OCI-LY7 (cell line): ENCODE results near the gene NCBP2. TPM values are rescaled to one million over a fixed set of nuclear protein-coding genes. Genes with fewer than 3 reads are reported as not detected.

Experiments used
- BruUV-seq: library from RNA; stranded (reverse); fragments of 400-500 nt; replicated peaks from 2 replicates; lab custom pipeline; 2021; lab: Mats Ljungman, UMichigan
- CTCF ChIA-PET: fragments of 300-600 bp; sonication (Branson Sonifier 250); formaldehyde crosslinking; loops from one replicate; lab custom pipeline; 2022; ENCODE audit warnings: antibody characterized with exemption; ENCODE audit not compliant: unreplicated experiment; lab: Charles Lee
- POLR2A ChIA-PET: fragments of 300-600 bp; sonication (Branson Sonifier 250); formaldehyde crosslinking; loops from one replicate; lab custom pipeline; 2022; ENCODE audit warnings: antibody characterized with exemption; lab: Charles Lee
- DNase-seq: peaks from one replicate; pipeline ENCODE4 v3.0.0-alpha.2; 2015; ENCODE audit warnings: low spot score
- H2AFZ ChIP-seq: fragments of 200-600 bp; sonication (generic), shearing (Covaris generic); 2 replicates; pipeline ENCODE4 v1.6.1; 2014; ENCODE audit warnings: mild to moderate bottlenecking, antibody characterized with exemption, low read length, moderate library complexity
- H3K27ac ChIP-seq: fragments of 200-600 bp; sonication (generic); 2 replicates; pipeline ENCODE4 v1.5.1; 2014; ENCODE audit warnings: mixed run types, low read depth, mild to moderate bottlenecking, moderate library complexity, low read length, inconsistent platforms; ENCODE audit not compliant: poor library complexity, severe bottlenecking
- H3K36me3 ChIP-seq: fragments of 200-600 bp; sonication (generic); 2 replicates; pipeline ENCODE4 v1.6.1; 2014; ENCODE audit warnings: mild to moderate bottlenecking, antibody characterized with exemption, low read length, moderate library complexity, mixed read lengths; ENCODE audit not compliant: insufficient read depth
- H3K4me1 ChIP-seq: fragments of 200-600 bp; sonication (generic); 2 replicates; pipeline ENCODE4 v1.5.1; 2014; ENCODE audit warnings: mild to moderate bottlenecking, low read length; ENCODE audit not compliant: insufficient read depth, poor library complexity, severe bottlenecking
- H3K4me2 ChIP-seq: fragments of 200-600 bp; sonication (generic); 2 replicates; pipeline ENCODE4 v1.6.1; 2014; ENCODE audit warnings: mild to moderate bottlenecking, low read length
- H3K4me3 ChIP-seq: fragments of 200-600 bp; sonication (generic); 2 replicates; pipeline ENCODE4 v1.5.1; 2014; ENCODE audit warnings: mild to moderate bottlenecking, low read depth, low read length; ENCODE audit not compliant: poor library complexity, severe bottlenecking
- H3K79me2 ChIP-seq: fragments of 200-600 bp; sonication (generic); 2 replicates; pipeline ENCODE4 v1.6.1; 2016; ENCODE audit warnings: low read depth, mild to moderate bottlenecking, low read length, moderate library complexity, mixed read lengths; ENCODE audit not compliant: insufficient read depth
- H3K9me2 ChIP-seq: fragments of 200-600 bp; sonication (generic); 2 replicates; pipeline ENCODE4 v1.6.1; 2016; ENCODE audit warnings: mild to moderate bottlenecking, low read length, mixed read lengths; ENCODE audit not compliant: insufficient read depth
- H3K9me3 ChIP-seq: fragments of 200-600 bp; sonication (generic); 2 replicates; pipeline ENCODE4 v1.6.1; 2014; ENCODE audit warnings: mild to moderate bottlenecking, mixed run types, low read length, mixed read lengths
- H4K20me1 ChIP-seq: fragments of 200-600 bp; sonication (generic); 2 replicates; pipeline ENCODE4 v1.6.1; 2014; ENCODE audit warnings: mild to moderate bottlenecking, antibody characterized with exemption, low read length, moderate library complexity, mixed read lengths; ENCODE audit not compliant: insufficient read depth
- EZH2phosphoT487 ChIP-seq: fragments of 200-600 bp; sonication (generic); IDR thresholded peaks from 2 replicates; pipeline ENCODE4 v1.6.1; 2018; ENCODE audit warnings: low read depth, borderline replicate concordance, mild to moderate bottlenecking, mixed run types, antibody characterized with exemption, low read length, moderate library complexity, mixed read lengths
- intact Hi-C: fragments of 100-400 bp; cut with micrococcal nuclease; formaldehyde crosslinking; loops from one replicate; pipeline ENCODE4 v1.10.0; 2022; ENCODE audit not compliant: unreplicated experiment
- total RNA-seq, 2 experiments: library from RNA; depleted of rRNA in 1 of 2; stranded (reverse); fragments of >200 nt in 1 of 2; shearing (Covaris generic) in 1 of 2; gene quantifications; 2 replicates each; pipeline ENCODE4 v1.2.3, GENCODE V29; 2014 to 2022
- TF ChIP-seq, protein P1 (sequence below): fragments of 200-600 bp; sonication (generic); conservative IDR thresholded peaks from 2 replicates; pipeline ENCODE4 v1.5.1; 2014; ENCODE audit warnings: mild to moderate bottlenecking, antibody characterized with exemption, low read length, moderate library complexity, mixed read lengths

The NCBP2 gene
- total RNA-seq, 2 experiments from 2014 or later: 46.4 to 73.6 TPM

DNA sequence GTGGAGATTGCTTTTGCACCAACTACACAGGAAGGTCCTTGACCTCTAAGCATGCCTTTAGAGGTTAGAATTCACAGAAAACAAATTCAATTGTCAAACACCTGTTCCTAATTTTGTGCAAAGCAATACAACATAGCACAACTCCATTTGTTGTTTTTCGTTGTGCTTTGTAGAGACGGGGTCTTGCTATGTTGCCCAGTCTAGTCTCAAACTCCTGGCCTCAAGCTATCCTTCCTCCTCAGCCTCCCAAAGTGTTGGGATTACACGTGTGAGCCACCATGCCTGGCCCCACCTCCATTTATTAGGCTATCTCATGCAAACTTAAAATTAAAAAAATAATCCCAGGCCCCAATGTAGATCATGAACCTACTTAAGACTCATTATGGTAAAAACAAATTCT is 6.0 kb downstream of the NCBP2 start:
- intact Hi-C loops: no loop called here
- no peak for DNase-seq
- TF ChIP-seq, protein P1, sequence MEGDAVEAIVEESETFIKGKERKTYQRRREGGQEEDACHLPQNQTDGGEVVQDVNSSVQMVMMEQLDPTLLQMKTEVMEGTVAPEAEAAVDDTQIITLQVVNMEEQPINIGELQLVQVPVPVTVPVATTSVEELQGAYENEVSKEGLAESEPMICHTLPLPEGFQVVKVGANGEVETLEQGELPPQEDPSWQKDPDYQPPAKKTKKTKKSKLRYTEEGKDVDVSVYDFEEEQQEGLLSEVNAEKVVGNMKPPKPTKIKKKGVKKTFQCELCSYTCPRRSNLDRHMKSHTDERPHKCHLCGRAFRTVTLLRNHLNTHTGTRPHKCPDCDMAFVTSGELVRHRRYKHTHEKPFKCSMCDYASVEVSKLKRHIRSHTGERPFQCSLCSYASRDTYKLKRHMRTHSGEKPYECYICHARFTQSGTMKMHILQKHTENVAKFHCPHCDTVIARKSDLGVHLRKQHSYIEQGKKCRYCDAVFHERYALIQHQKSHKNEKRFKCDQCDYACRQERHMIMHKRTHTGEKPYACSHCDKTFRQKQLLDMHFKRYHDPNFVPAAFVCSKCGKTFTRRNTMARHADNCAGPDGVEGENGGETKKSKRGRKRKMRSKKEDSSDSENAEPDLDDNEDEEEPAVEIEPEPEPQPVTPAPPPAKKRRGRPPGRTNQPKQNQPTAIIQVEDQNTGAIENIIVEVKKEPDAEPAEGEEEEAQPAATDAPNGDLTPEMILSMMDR: no peak
- TF ChIP-seq EZH2phosphoT487: no peak
- Histone ChIP-seq H3K9me2 (no peaks in the 10 kb centered on the region), H3K9me3 (no peaks in the 10 kb centered on the region), H3K4me2 (no peak overlapping the region), H3K4me1 (peaks cover 33% of the 10 kb centered on the region), H3K79me2 (peaks cover 35% of the 10 kb centered on the region), H3K27ac (no peak overlapping the region), H3K4me3 (no peak overlapping the region), H4K20me1 (peaks cover 7% of the 10 kb centered on the region; the same call in 1 of the 2 replicates), H2AFZ (no peak overlapping the region), H3K36me3 (peaks cover 94% of the 10 kb centered on the region)
- POLR2A ChIA-PET: no interaction called here
- CTCF ChIA-PET: no interaction called here
- BruUV-seq: TSS peak; percentile 67

DNA sequence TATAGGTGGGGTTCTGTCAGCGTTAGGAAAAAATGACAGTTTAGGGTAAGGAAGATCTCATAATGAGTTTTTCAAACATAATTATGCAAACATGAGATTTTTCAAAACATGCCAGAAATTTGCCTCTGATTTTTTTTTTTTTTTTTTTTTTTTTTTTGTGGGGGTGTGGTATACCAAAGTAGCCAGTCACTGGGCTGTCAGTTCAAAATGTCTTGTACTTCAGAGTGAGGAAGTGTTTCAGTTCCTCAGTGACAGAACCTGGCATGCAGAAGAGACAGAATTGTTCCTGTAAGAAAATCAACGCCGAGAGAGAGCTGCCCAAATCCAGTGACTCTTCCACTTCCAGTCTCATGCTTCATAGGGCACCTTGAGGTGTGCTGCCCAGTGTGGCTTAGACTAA is 9.7 kb downstream of the NCBP2 start:
- H3K9me2 ChIP-seq: no peaks in the 10 kb centered on the region
- POLR2A ChIA-PET: interaction anchor here (0.6 to 0.9 kb wide), 2 partner anchors 8 to 20 kb away, joined by 4 to 10 read pairs; no protein-coding TSS in a partner anchor
- TF ChIP-seq EZH2phosphoT487: no peak
- TF ChIP-seq, protein P1: no peak
- H3K79me2 ChIP-seq: peaks cover 2% of the 10 kb centered on the region; the same call in 1 of the 2 replicates
- no peaks in the 10 kb centered on the region for H3K9me3 ChIP-seq
- H2AFZ ChIP-seq: no peak overlapping the region
- peaks cover 91% of the 10 kb centered on the region for H3K36me3 ChIP-seq
- intact Hi-C loops: no loop called here
- peak overlapping the region; percentile 64 for H3K4me2 ChIP-seq
- no TSS peak for BruUV-seq
- H3K4me1 ChIP-seq: peaks cover 26% of the 10 kb centered on the region
- H3K4me3 ChIP-seq: no peak overlapping the region
- peak overlapping the region; percentile 72 for H3K27ac ChIP-seq
- CTCF ChIA-PET: interaction anchor here (1.0 kb wide), 1 partner anchor 9 kb away, joined by 3 read pairs; no protein-coding TSS in a partner anchor
- no peaks in the 10 kb centered on the region; the same call in 1 of the 2 replicates for H4K20me1 ChIP-seq
- peak; percentile 48 for DNase-seq

DNA sequence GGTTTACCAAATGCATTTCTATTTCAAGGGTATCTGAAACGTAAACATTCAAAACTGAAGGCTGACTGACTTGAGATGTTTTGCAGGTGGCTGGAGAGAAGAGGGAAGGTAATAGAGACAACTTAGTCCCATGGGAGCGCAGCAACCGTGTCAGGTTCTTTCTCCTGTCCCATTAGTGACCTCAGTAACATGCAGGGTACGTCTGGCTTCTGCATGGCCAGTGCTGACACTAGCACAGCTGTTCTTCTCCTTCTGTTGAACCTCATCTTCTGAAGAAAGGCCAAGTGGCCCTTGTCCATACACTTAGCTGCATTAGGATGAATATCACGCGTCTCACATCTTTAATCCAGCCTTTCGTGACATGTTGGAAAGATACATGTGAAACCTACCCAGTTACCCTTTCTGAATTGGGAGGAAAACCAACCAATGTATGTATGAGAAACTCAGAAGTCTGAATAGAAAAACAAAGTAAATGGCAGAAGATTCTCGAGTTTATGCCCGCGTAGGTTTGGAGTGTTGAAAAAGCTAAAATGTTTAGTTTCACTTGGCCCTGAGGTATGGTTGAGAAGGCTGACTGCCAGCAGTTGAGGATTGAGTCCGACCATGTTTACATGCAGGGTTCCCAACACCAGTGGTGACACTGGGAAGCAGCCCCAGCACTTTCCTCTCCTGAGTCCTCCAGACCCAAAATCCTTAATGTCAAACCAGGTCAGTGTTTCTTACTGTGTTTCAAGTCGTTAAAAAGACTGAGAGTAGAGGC is 10.3 kb downstream of the NCBP2 start:
- POLR2A ChIA-PET: interaction anchor here (0.5 to 0.9 kb wide), 3 partner anchors 9 to 100 kb away, joined by 3 to 10 read pairs (median 4); no protein-coding TSS in a partner anchor
- CTCF ChIA-PET: no interaction called here
- no peaks in the 10 kb centered on the region for H3K79me2 ChIP-seq
- H3K9me2 ChIP-seq: no peaks in the 10 kb centered on the region
- no peak overlapping the region for H2AFZ ChIP-seq
- TF ChIP-seq EZH2phosphoT487: no peak
- TF ChIP-seq, protein P1: no peak
- H3K9me3 ChIP-seq: no peaks in the 10 kb centered on the region
- H3K4me2 ChIP-seq: peak overlapping the region; percentile 64
- H3K27ac ChIP-seq: peak overlapping the region; percentile 72
- peaks cover 86% of the 10 kb centered on the region for H3K36me3 ChIP-seq
- DNase-seq: peak; percentile 81
- intact Hi-C loops: no loop called here
- H3K4me3 ChIP-seq: peak overlapping the region; percentile 15
- H4K20me1 ChIP-seq: no peaks in the 10 kb centered on the region; the same call in 1 of the 2 replicates
- TSS peak; percentile 28 for BruUV-seq
- peaks cover 26% of the 10 kb centered on the region for H3K4me1 ChIP-seq
